HEK293 (cell line): ENCODE measurements around the gene DDX42.
A peak's percentile ranks its signal among the peaks of the same experiment; 100 is the strongest.

Experiments used
- HOXA7 ChIP-seq: sonication (generic); formaldehyde crosslinking; IDR thresholded peaks from 2 replicates; pipeline ENCODE4 v1.8.1; 2022; ENCODE audit warnings: missing genetic modification reagents, borderline replicate concordance
- REPIN1 ChIP-seq: fragments of 450-650 bp; formaldehyde crosslinking; IDR thresholded peaks from 2 replicates; pipeline ENCODE4 v1.5.1; 2017; ENCODE audit warnings: missing biosample characterization, missing genetic modification characterization, low read depth
- SCRT1 ChIP-seq: fragments of 450-650 bp; formaldehyde crosslinking; IDR thresholded peaks from 2 replicates; pipeline ENCODE4 v1.5.1; 2016; ENCODE audit warnings: missing biosample characterization, missing genetic modification characterization, borderline replicate concordance
- SP7 ChIP-seq: fragments of 450-650 bp; formaldehyde crosslinking; IDR thresholded peaks from 2 replicates; pipeline ENCODE4 v1.5.1; 2016; ENCODE audit warnings: missing biosample characterization, missing genetic modification characterization
- YY2 ChIP-seq: fragments of 450-650 bp; formaldehyde crosslinking; IDR thresholded peaks from 2 replicates; pipeline ENCODE4 v1.5.1; 2016; ENCODE audit warnings: missing biosample characterization, missing genetic modification characterization
- ZBTB48 ChIP-seq: fragments of 450-650 bp; formaldehyde crosslinking; IDR thresholded peaks from 2 replicates; pipeline ENCODE4 v1.5.1; 2016; ENCODE audit warnings: missing biosample characterization, missing genetic modification characterization
- ZIC2 ChIP-seq: fragments of 450-650 bp; formaldehyde crosslinking; IDR thresholded peaks from 2 replicates; pipeline ENCODE4 v1.5.1; 2016; ENCODE audit warnings: missing biosample characterization, missing genetic modification characterization
- ZNF157 ChIP-seq: fragments of 450-650 bp; formaldehyde crosslinking; IDR thresholded peaks from 2 replicates; pipeline ENCODE4 v1.5.1; 2016; ENCODE audit warnings: missing biosample characterization, missing genetic modification characterization
- ZNF175 ChIP-seq: fragments of 450-650 bp; formaldehyde crosslinking; IDR thresholded peaks from 2 replicates; pipeline ENCODE4 v1.5.1; 2016; ENCODE audit warnings: missing biosample characterization, missing genetic modification characterization
- ZNF18 ChIP-seq: fragments of 450-650 bp; formaldehyde crosslinking; IDR thresholded peaks from 2 replicates; pipeline ENCODE4 v1.5.1; 2016; ENCODE audit warnings: missing biosample characterization, missing genetic modification characterization
- ZNF292 ChIP-seq: fragments of 450-650 bp; formaldehyde crosslinking; IDR thresholded peaks from 2 replicates; pipeline ENCODE4 v1.5.1; 2016; ENCODE audit warnings: low read depth, missing biosample characterization, missing genetic modification characterization, borderline replicate concordance
- ZNF324 ChIP-seq: fragments of 450-650 bp; formaldehyde crosslinking; IDR thresholded peaks from 2 replicates; pipeline ENCODE4 v1.5.1; 2016; ENCODE audit warnings: missing biosample characterization, missing genetic modification characterization
- ZNF37A ChIP-seq: fragments of 450-650 bp; IDR thresholded peaks from 2 replicates; pipeline ENCODE4 v1.5.1; 2018; ENCODE audit warnings: missing biosample characterization, missing genetic modification characterization
- ZNF449 ChIP-seq: fragments of 450-650 bp; formaldehyde crosslinking; IDR thresholded peaks from 2 replicates; pipeline ENCODE4 v1.5.1; 2017; ENCODE audit warnings: missing biosample characterization, mild to moderate bottlenecking, missing genetic modification characterization, moderate library complexity
- ZNF521 ChIP-seq: fragments of 450-650 bp; formaldehyde crosslinking; IDR thresholded peaks from 2 replicates; pipeline ENCODE4 v1.5.1; 2017; ENCODE audit warnings: missing biosample characterization, mild to moderate bottlenecking, missing genetic modification characterization
- ZNF558 ChIP-seq: fragments of 450-650 bp; formaldehyde crosslinking; IDR thresholded peaks from 2 replicates; pipeline ENCODE4 v1.5.1; 2016; ENCODE audit warnings: missing biosample characterization, missing genetic modification characterization
- ZNF626 ChIP-seq: fragments of 450-650 bp; sonication (Bioruptor Pico); formaldehyde crosslinking; IDR thresholded peaks from 2 replicates; pipeline ENCODE4 v1.5.1; 2018; ENCODE audit warnings: missing biosample characterization, missing genetic modification characterization, inconsistent platforms
- ZNF664 ChIP-seq: fragments of 450-650 bp; formaldehyde crosslinking; IDR thresholded peaks from 2 replicates; pipeline ENCODE4 v1.5.1; 2016; ENCODE audit warnings: missing biosample characterization, missing genetic modification characterization
- ZNF747 ChIP-seq: fragments of 450-650 bp; formaldehyde crosslinking; IDR thresholded peaks from 2 replicates; pipeline ENCODE4 v1.5.1; 2016; ENCODE audit warnings: missing biosample characterization, missing genetic modification characterization
- ZNF837 ChIP-seq: fragments of 450-650 bp; formaldehyde crosslinking; IDR thresholded peaks from 2 replicates; pipeline ENCODE4 v1.5.1; 2016; ENCODE audit warnings: missing biosample characterization, missing genetic modification characterization
- TF ChIP-seq, protein P1 (sequence below): fragments of 450-650 bp; formaldehyde crosslinking; IDR thresholded peaks from 2 replicates; pipeline ENCODE4 v1.5.1; 2017; ENCODE audit warnings: missing biosample characterization, missing genetic modification characterization
- TF ChIP-seq, protein P2 (sequence below): fragments of 450-650 bp; formaldehyde crosslinking; IDR thresholded peaks from 2 replicates; pipeline ENCODE4 v1.5.1; 2016; ENCODE audit warnings: missing biosample characterization, missing genetic modification characterization
- TF ChIP-seq, protein P3 (sequence below): fragments of 450-650 bp; formaldehyde crosslinking; IDR thresholded peaks from 2 replicates; pipeline ENCODE4 v1.5.1; 2016; ENCODE audit warnings: missing biosample characterization, missing genetic modification characterization
- TF ChIP-seq, protein P4 (sequence below): fragments of 450-650 bp; formaldehyde crosslinking; IDR thresholded peaks from 2 replicates; pipeline ENCODE4 v1.5.1; 2016; ENCODE audit warnings: missing biosample characterization, missing genetic modification characterization
- TF ChIP-seq, protein P5 (sequence below): fragments of 450-650 bp; IDR thresholded peaks from 2 replicates; pipeline ENCODE4 v1.5.1; 2018; ENCODE audit warnings: missing biosample characterization, missing genetic modification characterization

The DDX42 gene

GRCh38 chr17:63842540-63843386, 68.8 kb downstream of the DDX42 start, which contains the start of gene SMARCD2 (continued):
- no peak for TF ChIP-seq ZNF626 (tag by site-specific recombination)
- no peak for TF ChIP-seq ZNF837 (tag by site-specific recombination)
- TF ChIP-seq, protein P1, sequence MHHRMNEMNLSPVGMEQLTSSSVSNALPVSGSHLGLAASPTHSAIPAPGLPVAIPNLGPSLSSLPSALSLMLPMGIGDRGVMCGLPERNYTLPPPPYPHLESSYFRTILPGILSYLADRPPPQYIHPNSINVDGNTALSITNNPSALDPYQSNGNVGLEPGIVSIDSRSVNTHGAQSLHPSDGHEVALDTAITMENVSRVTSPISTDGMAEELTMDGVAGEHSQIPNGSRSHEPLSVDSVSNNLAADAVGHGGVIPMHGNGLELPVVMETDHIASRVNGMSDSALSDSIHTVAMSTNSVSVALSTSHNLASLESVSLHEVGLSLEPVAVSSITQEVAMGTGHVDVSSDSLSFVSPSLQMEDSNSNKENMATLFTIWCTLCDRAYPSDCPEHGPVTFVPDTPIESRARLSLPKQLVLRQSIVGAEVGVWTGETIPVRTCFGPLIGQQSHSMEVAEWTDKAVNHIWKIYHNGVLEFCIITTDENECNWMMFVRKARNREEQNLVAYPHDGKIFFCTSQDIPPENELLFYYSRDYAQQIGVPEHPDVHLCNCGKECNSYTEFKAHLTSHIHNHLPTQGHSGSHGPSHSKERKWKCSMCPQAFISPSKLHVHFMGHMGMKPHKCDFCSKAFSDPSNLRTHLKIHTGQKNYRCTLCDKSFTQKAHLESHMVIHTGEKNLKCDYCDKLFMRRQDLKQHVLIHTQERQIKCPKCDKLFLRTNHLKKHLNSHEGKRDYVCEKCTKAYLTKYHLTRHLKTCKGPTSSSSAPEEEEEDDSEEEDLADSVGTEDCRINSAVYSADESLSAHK (tag by site-specific recombination) = peak; percentile 74
- TF ChIP-seq ZNF747 (tag by site-specific recombination) = no peak
- TF ChIP-seq ZNF521 = no peak
- TF ChIP-seq SCRT1 (tag by site-specific recombination) = no peak
- peak; percentile 14 for TF ChIP-seq YY2 (tag by site-specific recombination)
- TF ChIP-seq, protein P2, sequence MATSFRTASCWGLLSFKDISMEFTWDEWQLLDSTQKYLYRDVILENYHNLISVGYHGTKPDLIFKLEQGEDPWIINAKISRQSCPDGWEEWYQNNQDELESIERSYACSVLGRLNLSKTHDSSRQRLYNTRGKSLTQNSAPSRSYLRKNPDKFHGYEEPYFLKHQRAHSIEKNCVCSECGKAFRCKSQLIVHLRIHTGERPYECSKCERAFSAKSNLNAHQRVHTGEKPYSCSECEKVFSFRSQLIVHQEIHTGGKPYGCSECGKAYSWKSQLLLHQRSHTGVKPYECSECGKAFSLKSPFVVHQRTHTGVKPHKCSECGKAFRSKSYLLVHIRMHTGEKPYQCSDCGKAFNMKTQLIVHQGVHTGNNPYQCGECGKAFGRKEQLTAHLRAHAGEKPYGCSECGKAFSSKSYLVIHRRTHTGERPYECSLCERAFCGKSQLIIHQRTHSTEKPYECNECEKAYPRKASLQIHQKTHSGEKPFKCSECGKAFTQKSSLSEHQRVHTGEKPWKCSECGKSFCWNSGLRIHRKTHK (tag by site-specific recombination) = no peak
- peak; percentile 91 for TF ChIP-seq ZNF558
- TF ChIP-seq ZNF664 (tag by site-specific recombination) = peak; percentile 77; the same call in 1 of the 2 replicates
- no peak for TF ChIP-seq HOXA7 (CRISPR knock-in tag)
- TF ChIP-seq ZBTB48 (tag by site-specific recombination) = 0 out of 2 replicates have a peak, but pooled peaks have one; percentile 6
- peak; percentile 100 for TF ChIP-seq ZNF324
- TF ChIP-seq ZNF292 (tag by site-specific recombination) = no peak
- TF ChIP-seq ZNF18 (tag by site-specific recombination) = no peak
- TF ChIP-seq ZNF157 (tag by site-specific recombination) = peak; percentile 44; the same call in 1 of the 2 replicates
- TF ChIP-seq, protein P3, sequence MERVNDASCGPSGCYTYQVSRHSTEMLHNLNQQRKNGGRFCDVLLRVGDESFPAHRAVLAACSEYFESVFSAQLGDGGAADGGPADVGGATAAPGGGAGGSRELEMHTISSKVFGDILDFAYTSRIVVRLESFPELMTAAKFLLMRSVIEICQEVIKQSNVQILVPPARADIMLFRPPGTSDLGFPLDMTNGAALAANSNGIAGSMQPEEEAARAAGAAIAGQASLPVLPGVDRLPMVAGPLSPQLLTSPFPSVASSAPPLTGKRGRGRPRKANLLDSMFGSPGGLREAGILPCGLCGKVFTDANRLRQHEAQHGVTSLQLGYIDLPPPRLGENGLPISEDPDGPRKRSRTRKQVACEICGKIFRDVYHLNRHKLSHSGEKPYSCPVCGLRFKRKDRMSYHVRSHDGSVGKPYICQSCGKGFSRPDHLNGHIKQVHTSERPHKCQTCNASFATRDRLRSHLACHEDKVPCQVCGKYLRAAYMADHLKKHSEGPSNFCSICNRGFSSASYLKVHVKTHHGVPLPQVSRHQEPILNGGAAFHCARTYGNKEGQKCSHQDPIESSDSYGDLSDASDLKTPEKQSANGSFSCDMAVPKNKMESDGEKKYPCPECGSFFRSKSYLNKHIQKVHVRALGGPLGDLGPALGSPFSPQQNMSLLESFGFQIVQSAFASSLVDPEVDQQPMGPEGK = peak; percentile 84
- peak; percentile 93 for TF ChIP-seq REPIN1
- peak; percentile 84 for TF ChIP-seq ZNF37A (tag by site-specific recombination)
- TF ChIP-seq, protein P4, sequence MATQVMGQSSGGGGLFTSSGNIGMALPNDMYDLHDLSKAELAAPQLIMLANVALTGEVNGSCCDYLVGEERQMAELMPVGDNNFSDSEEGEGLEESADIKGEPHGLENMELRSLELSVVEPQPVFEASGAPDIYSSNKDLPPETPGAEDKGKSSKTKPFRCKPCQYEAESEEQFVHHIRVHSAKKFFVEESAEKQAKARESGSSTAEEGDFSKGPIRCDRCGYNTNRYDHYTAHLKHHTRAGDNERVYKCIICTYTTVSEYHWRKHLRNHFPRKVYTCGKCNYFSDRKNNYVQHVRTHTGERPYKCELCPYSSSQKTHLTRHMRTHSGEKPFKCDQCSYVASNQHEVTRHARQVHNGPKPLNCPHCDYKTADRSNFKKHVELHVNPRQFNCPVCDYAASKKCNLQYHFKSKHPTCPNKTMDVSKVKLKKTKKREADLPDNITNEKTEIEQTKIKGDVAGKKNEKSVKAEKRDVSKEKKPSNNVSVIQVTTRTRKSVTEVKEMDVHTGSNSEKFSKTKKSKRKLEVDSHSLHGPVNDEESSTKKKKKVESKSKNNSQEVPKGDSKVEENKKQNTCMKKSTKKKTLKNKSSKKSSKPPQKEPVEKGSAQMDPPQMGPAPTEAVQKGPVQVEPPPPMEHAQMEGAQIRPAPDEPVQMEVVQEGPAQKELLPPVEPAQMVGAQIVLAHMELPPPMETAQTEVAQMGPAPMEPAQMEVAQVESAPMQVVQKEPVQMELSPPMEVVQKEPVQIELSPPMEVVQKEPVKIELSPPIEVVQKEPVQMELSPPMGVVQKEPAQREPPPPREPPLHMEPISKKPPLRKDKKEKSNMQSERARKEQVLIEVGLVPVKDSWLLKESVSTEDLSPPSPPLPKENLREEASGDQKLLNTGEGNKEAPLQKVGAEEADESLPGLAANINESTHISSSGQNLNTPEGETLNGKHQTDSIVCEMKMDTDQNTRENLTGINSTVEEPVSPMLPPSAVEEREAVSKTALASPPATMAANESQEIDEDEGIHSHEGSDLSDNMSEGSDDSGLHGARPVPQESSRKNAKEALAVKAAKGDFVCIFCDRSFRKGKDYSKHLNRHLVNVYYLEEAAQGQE (tag by site-specific recombination) = peak; percentile 54
- no peak for TF ChIP-seq ZNF175 (tag by site-specific recombination)
- TF ChIP-seq SP7 (tag by site-specific recombination) = peak; percentile 93
- peak; percentile 75 for TF ChIP-seq ZNF449 (tag by site-specific recombination)
- peak; percentile 8; the same call in 1 of the 2 replicates for TF ChIP-seq ZIC2 (tag by site-specific recombination)
- TF ChIP-seq, protein P5, sequence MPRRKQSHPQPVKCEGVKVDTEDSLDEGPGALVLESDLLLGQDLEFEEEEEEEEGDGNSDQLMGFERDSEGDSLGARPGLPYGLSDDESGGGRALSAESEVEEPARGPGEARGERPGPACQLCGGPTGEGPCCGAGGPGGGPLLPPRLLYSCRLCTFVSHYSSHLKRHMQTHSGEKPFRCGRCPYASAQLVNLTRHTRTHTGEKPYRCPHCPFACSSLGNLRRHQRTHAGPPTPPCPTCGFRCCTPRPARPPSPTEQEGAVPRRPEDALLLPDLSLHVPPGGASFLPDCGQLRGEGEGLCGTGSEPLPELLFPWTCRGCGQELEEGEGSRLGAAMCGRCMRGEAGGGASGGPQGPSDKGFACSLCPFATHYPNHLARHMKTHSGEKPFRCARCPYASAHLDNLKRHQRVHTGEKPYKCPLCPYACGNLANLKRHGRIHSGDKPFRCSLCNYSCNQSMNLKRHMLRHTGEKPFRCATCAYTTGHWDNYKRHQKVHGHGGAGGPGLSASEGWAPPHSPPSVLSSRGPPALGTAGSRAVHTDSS (tag by site-specific recombination) = peak; percentile 67; the same call in 1 of the 2 replicates
